ENCODE results near the gene THAP7. TPM values are rescaled to one million over a fixed set of nuclear protein-coding genes. Genes with fewer than 3 reads are reported as not detected.

Gene THAP7
- total and polyA plus RNA-seq, 2 of the 4 experiments (the other 2 are of a cell fraction): 14.2 to 19.8 TPM

GRCh38 chr22:20983081-20983771, 18.7 kb downstream of the THAP7 start:
- peak overlapping the region; percentile 84; the same call in 1 of the 2 replicates for H4K91ac ChIP-seq (ENCODE audit: insufficient read depth, low read depth, low read length)
- peak overlapping the region; percentile 85 to 96; a peak in 3 of 4 replicates for H4K8ac ChIP-seq (ENCODE audit: low read depth in 2 of 2, low read length in 2 of 2)
- dilution Hi-C loops (cut with HindIII; ENCODE audit: low sequenced_read_pairs, unreplicated experiment) (no loop called here), in situ Hi-C loops (cut with MboI; ENCODE audit: low sequenced_read_pairs) (no loop called here), intact Hi-C loops (cut with micrococcal nuclease) (loop anchor here (2.0 kb wide), 1 partner anchor 98 kb away; no protein-coding TSS in a partner anchor)
- peak overlapping the region; percentile 48; the same call in 1 of the 2 replicates for H4K5ac ChIP-seq (ENCODE audit: low read depth, low read length)
- no peak for TF ChIP-seq ELK1 (IDR thresholded peaks at IDR 0.05; ENCODE audit: borderline replicate concordance, low read depth, low read length)
- TF ChIP-seq BHLHE40 (IDR thresholded peaks at IDR 0.05; ENCODE audit: low read depth, low read length): no peak
- TF ChIP-seq SMC3 (IDR thresholded peaks at IDR 0.05; ENCODE audit: low read depth, low read length): no peak
- TF ChIP-seq RAD21 (IDR thresholded peaks at IDR 0.05; ENCODE audit: low read length): no peak
- TF ChIP-seq NFE2L2 (IDR thresholded peaks at IDR 0.05; ENCODE audit: low read depth, low read length): no peak
- no peak for TF ChIP-seq MXI1 (IDR thresholded peaks at IDR 0.05; ENCODE audit: borderline replicate concordance, low read depth, low read length)
- no peak for TF ChIP-seq CTCF (conservative IDR thresholded peaks at IDR 0.05; ENCODE audit: low read depth, low read length)
- no peak for TF ChIP-seq MAZ (IDR thresholded peaks at IDR 0.05; ENCODE audit: borderline replicate concordance, low read depth, low read length)
- TF ChIP-seq FOS (IDR thresholded peaks at IDR 0.05; ENCODE audit: low read depth, low read length): no peak
- TF ChIP-seq POLR2A (IDR thresholded peaks at IDR 0.05; ENCODE audit: low read depth, low read length): no peak
- TF ChIP-seq MAFK (IDR thresholded peaks at IDR 0.05; ENCODE audit: low read depth, low read length): no peak
- no peak for TF ChIP-seq RCOR1 (IDR thresholded peaks at IDR 0.05; ENCODE audit: insufficient replicate concordance, low read length)
- no peak for TF ChIP-seq CEBPB (IDR thresholded peaks at IDR 0.05; ENCODE audit: low read depth, low read length)
- no peak for TF ChIP-seq CHD1 (IDR thresholded peaks at IDR 0.05; ENCODE audit: low read depth, low read length)
- no peak for ATAC-seq (ENCODE audit: low read depth)
- H3K27me3 ChIP-seq (ENCODE audit: control insufficient read depth, insufficient read depth, low read length): no peaks in the 10 kb centered on the region
- peak; percentile 18 for DNase-seq
- H3K36me3 ChIP-seq (ENCODE audit: control insufficient read depth, insufficient read depth, low read length): peaks cover 24% of the 10 kb centered on the region
- H3K79me1 ChIP-seq (ENCODE audit: low read depth in 1 of 2, low read length in 2 of 2): peaks cover 25 to 48% of the 10 kb centered on the region in 2 experiments
- peaks cover 11% of the 10 kb centered on the region for H3K4me1 ChIP-seq (ENCODE audit: control insufficient read depth, insufficient read depth, low read length)
- H3K56ac ChIP-seq (ENCODE audit: extremely low read depth, insufficient read depth, low read length): 0 out of 2 replicates have a peak overlapping the region, but pooled peaks have one; percentile 73
- no TSS peak for BruUV-seq (replicated peaks)
- H3K9ac ChIP-seq (ENCODE audit: low read depth, low read length): peak overlapping the region; percentile 93
- peaks cover 9% of the 10 kb centered on the region for H3K9me3 ChIP-seq (ENCODE audit: control insufficient read depth, insufficient read depth, low read length)
- no peak overlapping the region for H2BK20ac ChIP-seq (ENCODE audit: low read depth, low read length)
- peak overlapping the region; percentile 87 for H3K4me3 ChIP-seq (ENCODE audit: insufficient read depth, low read depth, low read length)
- ChIA-PET POLR2A (ENCODE audit: unreplicated experiment) (no interaction called here), CTCF (no interaction called here)
- no peaks in the 10 kb centered on the region for H4K20me1 ChIP-seq (ENCODE audit: insufficient read depth, low read length)
- H2AFZ ChIP-seq (replicated peaks; ENCODE audit: low read length, poor library complexity): peak overlapping the region; percentile 99
- peaks cover 28% of the 10 kb centered on the region for H3K9me1 ChIP-seq (ENCODE audit: insufficient read depth, low read length)
- H3K14ac ChIP-seq (replicated peaks; ENCODE audit: low read depth, low read length): peak overlapping the region; percentile 66
- peak overlapping the region; percentile 89 for H2AK5ac ChIP-seq (ENCODE audit: low read depth, low read length)
- H3K23ac ChIP-seq (ENCODE audit: low read depth, low read length): peak overlapping the region; percentile 84
- H3K18ac ChIP-seq (ENCODE audit: low read depth, low read length): no peak overlapping the region
- no peak overlapping the region for H2BK5ac ChIP-seq (ENCODE audit: low read depth, low read length, poor library complexity, severe bottlenecking)
- no CpG with 5 or more reads among the region's 5 CpGs for WGBS, 2 experiments (ENCODE audit: extremely low coverage in 2 of 2, insufficient read length in 1 of 2)
- H3K27ac ChIP-seq (ENCODE audit: insufficient read depth, low read length): peak overlapping the region; percentile 75
- H2AK9ac ChIP-seq (replicated peaks; ENCODE audit: low read depth, low read length, poor library complexity): peak overlapping the region; percentile 98
- no peak overlapping the region for H2BK120ac ChIP-seq (ENCODE audit: low read depth, low read length)
- H2BK15ac ChIP-seq (ENCODE audit: low read depth, low read length): no peak overlapping the region
- H3K4ac ChIP-seq (ENCODE audit: low read depth, low read length): peak overlapping the region; percentile 88
- peak overlapping the region; percentile 89 for H3K4me2 ChIP-seq (ENCODE audit: low read depth, low read length)
